Measurements from ENCODE around the gene SLC6A9.
A peak's percentile ranks its signal among the peaks of the same experiment; 100 is the strongest.

Gene SLC6A9

GRCh38 chr1:43981636-43982035 lies 49.6 kb downstream of the SLC6A9 start:
- DNase-seq: no peak

- DNase-seq: no peak
Observed at GRCh38 chr1:43981135-43981491, 50.1 kb downstream of the SLC6A9 start.

GRCh38 chr1:43980255-43981134 lies 50.8 kb downstream of the SLC6A9 start:
- no peak for DNase-seq

DNA sequence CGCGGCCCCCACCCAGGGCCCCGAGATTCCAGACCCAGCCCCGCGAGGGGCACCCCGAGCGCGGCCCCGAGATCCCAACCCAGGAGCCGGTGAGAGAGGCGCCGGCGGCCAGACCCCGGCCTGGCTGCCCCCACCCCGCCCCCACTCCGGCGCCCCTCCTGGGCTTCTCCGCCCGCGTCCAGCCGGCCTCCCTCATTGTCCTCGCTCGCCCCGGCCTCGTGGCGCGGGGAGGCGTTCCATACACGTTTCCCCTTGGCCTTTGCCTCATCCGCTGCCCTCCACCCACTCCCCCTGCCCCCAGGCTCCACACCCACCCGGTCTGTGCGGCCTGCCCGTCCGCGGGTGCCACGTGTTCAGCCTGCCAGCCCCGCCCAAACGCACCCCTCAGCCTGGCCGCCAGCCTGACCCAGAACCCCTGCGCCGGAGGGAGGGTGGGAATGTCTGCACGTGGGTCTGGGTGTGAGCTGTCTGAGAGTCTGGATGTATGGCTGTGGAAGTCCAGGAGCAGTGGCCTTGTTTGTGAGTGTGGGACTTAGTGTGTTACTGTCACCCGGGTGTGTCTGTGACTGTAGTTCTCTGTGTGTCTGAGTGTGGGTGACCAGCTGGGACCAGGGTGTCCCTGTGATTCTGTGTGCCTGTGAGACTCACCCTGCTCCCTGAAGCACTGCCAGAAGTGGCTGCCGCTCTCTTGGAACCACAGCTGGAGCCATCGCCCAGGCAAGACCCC lies 51.6 kb downstream of the SLC6A9 start:
- no peak for DNase-seq

GRCh38 chr1:43979261-43979527 lies 52.1 kb downstream of the SLC6A9 start:
- no peak for DNase-seq

- DNase-seq: no peak
Observed at GRCh38 chr1:43978551-43979260, 52.6 kb downstream of the SLC6A9 start, which contains the start of gene B4GALT2. Gene B4GALT2 (plus strand): TSS chr1:43979210. CDS start chr1:43981161, 1,951 bp downstream.

DNA sequence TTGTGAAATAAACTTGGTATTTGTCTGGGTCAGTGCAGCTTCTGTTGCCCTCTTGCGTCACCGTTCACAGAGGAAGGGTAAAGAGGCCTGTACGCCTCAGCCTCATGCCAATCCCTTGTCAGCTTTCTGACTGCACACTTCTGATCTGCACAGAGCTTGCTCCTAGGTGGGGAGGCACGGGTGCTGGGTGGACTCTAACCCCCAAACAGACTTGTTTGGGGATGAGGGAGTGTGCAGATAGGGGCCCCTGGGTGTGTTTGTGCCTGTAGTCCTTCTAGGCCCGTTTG lies 53.1 kb downstream of the SLC6A9 start:
- no peak for DNase-seq

DNA sequence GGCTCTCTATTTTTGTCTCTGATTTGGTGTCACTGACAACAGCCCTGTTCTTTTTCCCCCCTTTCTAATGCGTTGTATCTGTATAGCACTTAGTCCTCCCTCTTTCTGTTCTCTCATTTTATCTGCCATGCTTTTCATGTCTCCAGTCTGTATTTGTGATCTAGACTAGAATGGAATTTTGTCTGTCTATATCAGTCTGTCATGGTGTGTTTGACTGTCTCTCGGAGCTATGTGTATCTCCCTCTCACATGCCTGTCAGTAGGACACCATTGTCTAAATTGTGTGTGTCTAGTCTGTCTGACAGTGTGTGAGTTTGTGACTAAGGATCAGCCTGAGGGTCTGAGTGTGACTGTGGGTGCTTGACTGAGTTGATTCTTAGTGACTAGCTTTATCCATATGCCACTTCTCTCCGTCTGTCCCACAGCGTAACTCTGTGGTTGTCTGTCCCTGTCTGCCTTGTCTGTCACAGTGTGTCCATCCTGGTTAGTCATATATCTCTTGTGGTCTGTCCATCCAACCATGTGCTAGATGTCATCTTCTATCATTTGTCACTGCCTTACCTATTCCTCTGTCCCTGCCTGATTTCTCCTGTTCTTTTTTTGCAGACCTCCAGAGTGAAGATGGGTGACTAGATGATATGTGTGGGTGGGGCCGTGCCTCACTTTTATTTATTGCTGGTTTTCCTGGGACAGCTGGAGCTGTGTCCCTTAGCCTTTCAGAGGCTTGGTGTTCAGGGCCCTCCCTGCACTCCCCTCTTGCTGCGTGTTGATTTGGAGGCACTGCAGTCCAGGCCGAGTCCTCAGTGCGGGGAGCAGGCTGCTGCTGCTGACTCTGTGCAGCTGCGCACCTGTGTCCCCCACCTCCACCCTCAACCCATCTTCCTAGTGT lies 53.6 kb downstream of the SLC6A9 start:
- no peak for DNase-seq

GRCh38 chr1:43976890-43977289 lies 54.4 kb downstream of the SLC6A9 start:
- DNase-seq: no peak

- no peak for DNase-seq
Observed at GRCh38 chr1:43976045-43976444, 55.2 kb downstream of the SLC6A9 start.

DNA sequence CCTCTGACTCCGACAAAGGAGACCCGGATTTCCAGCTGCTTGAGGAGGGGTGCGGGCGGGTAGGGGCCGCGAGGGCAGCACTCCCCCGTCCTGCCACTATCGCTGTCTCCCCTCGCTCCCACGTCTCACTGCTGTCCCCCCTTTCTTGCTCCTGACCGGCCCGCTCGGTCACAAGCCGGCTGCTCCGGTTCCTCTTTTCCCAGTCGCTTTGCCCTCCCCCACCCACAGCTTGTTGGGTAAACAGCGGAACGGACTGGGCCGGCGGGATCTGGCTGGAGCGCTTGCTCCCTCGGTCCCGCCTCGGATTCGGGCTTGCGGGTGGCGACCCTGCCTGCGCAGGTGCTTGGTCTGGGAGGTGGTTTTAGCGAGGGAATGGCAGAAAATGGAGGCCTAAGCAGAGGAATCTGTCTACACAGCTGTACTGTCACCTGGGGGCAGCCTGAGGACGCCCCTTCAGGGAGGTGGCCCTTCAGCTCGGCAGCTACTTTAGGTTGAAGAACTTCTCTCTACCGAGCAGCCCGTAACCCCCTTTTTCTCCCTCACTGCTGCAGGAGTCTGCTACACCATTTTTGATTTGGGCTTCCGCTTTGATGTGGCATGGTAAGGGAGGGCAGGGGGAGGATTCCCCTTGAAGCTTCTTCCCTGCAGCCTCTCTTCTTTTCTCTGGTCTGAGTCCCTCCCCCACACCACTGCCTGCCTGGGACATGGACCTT lies 55.9 kb downstream of the SLC6A9 start:
- no peak for DNase-seq

- peak; percentile 28 for DNase-seq
Observed at GRCh38 chr1:43974443-43975248, 56.6 kb downstream of the SLC6A9 start, which contains the start of gene ATP6V0B. Gene ATP6V0B (plus strand): TSS chr1:43974960. CDS start chr1:43975041, 81 bp downstream.

GRCh38 chr1:43973981-43974442 lies 57.2 kb downstream of the SLC6A9 start:
- DNase-seq: no peak

- no peak for DNase-seq
Observed at GRCh38 chr1:43971336-43971980, 59.8 kb downstream of the SLC6A9 start.

- DNase-seq: no peak
Observed at GRCh38 chr1:43970911-43971310, 60.4 kb downstream of the SLC6A9 start.

DNA sequence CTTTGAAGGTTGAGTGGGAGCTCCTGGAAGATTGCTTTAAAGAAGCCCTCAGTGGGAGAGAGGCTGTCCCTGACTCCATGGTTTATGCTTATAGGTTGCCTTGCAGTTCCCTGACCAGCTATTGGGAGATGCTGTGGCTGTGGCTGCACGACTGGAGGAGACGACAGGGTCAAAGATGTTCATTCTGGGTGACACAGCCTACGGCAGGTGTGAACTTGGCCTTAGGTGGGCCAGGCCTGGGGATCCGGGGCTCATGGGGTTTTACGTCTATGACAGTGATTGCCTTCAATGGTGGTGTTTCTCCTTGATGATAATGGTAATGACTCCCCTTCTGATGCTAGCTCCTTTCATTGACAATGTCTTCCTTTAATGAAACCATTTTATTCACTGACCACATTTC lies 60.8 kb downstream of the SLC6A9 start:
- no peak for DNase-seq

GRCh38 chr1:43969746-43970466 lies 61.4 kb downstream of the SLC6A9 start, which contains the start of gene DPH2:
Gene DPH2 (plus strand): TSS chr1:43970010. CDS start chr1:43970176, 166 bp downstream.
- peak; percentile 90 for DNase-seq

DNA sequence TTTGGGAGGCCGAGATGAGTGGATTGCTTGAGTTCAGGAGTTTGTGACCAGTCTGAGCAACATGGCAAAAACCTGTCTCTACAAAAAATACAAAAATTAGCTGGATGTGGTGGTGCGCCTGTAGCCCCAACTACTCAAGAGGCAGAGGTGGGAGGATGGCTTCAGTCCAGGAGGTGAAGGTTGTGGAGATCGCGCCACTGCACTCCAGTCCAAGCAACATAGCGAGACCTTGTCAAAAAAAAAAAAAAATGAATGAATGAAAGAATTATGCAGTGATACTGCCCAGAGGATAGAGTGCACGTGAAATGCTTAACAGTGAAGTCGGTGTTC lies 61.9 kb downstream of the SLC6A9 start:
- no peak for DNase-seq

DNA sequence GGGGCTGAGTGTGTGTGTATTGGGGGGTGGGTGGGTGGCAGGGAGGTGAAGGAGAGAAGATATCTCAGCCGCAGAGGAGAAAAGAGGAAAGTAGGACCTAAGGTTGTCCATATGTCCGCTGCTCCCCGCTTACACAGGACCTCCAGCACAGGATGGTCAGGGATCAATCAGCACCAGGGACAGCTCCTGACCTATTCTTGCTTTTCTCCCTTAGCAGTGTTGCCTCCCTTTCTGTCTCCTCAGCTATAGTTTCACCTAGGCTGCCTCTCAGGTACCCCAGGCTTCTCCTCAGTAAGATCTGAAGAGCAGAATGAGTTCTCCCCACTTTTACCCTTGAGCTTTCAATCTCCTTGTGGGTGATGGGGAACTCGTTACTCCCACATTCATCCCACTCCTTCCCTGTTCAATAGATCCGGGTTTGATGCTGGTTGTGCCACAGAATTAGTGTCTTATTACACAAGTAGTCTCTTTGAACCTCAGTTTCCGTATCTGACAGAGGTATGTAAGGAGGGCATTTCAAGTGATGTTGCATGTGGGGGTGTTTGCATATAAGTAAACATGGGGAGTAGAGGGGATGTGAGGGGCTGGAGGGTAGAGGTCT lies 62.8 kb downstream of the SLC6A9 start:
- DNase-seq: no peak

DNA sequence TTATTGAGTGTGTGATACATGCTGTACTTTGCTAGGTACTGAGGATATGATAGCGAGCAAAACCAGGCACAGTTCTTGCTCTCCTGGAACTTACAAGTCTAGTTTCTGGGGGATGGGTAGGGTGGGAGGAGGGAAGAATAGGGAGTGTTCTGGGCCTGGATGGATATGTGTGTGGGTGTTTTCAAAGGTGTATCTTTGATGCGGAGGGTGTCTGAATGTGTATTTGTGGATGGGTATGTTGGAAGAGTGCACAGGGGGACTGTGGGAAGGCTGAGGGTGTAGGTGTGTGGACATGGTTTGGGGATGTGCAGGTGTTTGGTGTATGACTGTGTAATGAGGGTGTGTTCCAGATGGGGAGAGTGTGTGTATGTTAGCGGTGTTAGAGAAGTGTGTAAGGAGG lies 65.9 kb downstream of the SLC6A9 start:
- no peak for DNase-seq
